Activated naive CD8-positive, alpha-beta T cell (primary cell): ENCODE data around the gene TEAD1.

Source experiments
- H3K27ac Mint-ChIP-seq: one replicate; pipeline ENCODE4 v1.8.0; 2021; ENCODE audit warnings: mixed read lengths
- H3K27me3 Mint-ChIP-seq: one replicate; pipeline ENCODE4 v1.8.0; 2021; ENCODE audit warnings: mixed read lengths
- H3K36me3 Mint-ChIP-seq: one replicate; pipeline ENCODE4 v1.8.0; 2021; ENCODE audit warnings: mixed read lengths
- H3K4me1 Mint-ChIP-seq: one replicate; pipeline ENCODE4 v1.8.0; 2021; ENCODE audit warnings: low read depth, mixed read lengths
- H3K4me3 Mint-ChIP-seq: one replicate; pipeline ENCODE4 v1.8.0; 2021; ENCODE audit warnings: mild to moderate bottlenecking, mixed read lengths
- H3K9me3 Mint-ChIP-seq: one replicate; pipeline ENCODE4 v1.8.0; 2021; ENCODE audit warnings: low read depth, mixed read lengths

Gene TEAD1

GRCh38 chr11:12827929-12828812, 153.9 kb downstream of the TEAD1 start:
- Mint-ChIP-seq H3K9me3 (no peaks in the 10 kb centered on the region), H3K4me3 (peak overlapping the region; percentile 38), H3K27ac (no peak overlapping the region), H3K36me3 (peaks cover 3% of the 10 kb centered on the region), H3K27me3 (peaks cover 38% of the 10 kb centered on the region), H3K4me1 (peaks cover 15% of the 10 kb centered on the region)

- H3K27me3 Mint-ChIP-seq: peaks cover 38% of the 10 kb centered on the region
- peaks cover 15% of the 10 kb centered on the region for H3K4me1 Mint-ChIP-seq
These were observed 154.9 kb downstream of the TEAD1 start for GRCh38 chr11:12829131-12829530.

GRCh38 chr11:12829540-12830314, 155.5 kb downstream of the TEAD1 start:
- H3K9me3 Mint-ChIP-seq: no peaks in the 10 kb centered on the region
- H3K36me3 Mint-ChIP-seq: peaks cover 3% of the 10 kb centered on the region
- H3K4me3 Mint-ChIP-seq: no peak overlapping the region
- no peak overlapping the region for H3K27ac Mint-ChIP-seq
- peaks cover 15% of the 10 kb centered on the region for H3K4me1 Mint-ChIP-seq
- peaks cover 40% of the 10 kb centered on the region for H3K27me3 Mint-ChIP-seq

More at GRCh38 chr11:12829131-12829530, 154.9 kb downstream of the TEAD1 start:
- H3K27ac Mint-ChIP-seq: no peak overlapping the region
- no peaks in the 10 kb centered on the region for H3K9me3 Mint-ChIP-seq
- H3K36me3 Mint-ChIP-seq: peaks cover 3% of the 10 kb centered on the region
- no peak overlapping the region for H3K4me3 Mint-ChIP-seq

- Mint-ChIP-seq H3K4me1 (peaks cover 15% of the 10 kb centered on the region), H3K4me3 (no peak overlapping the region), H3K27ac (no peak overlapping the region), H3K9me3 (no peaks in the 10 kb centered on the region), H3K27me3 (peaks cover 44% of the 10 kb centered on the region), H3K36me3 (peaks cover 3% of the 10 kb centered on the region)
These were observed 157.4 kb downstream of the TEAD1 start for GRCh38 chr11:12831471-12832202.

GRCh38 chr11:12832480-12833224, 158.4 kb downstream of the TEAD1 start:
- Mint-ChIP-seq H3K4me3 (no peak overlapping the region), H3K4me1 (peaks cover 15% of the 10 kb centered on the region), H3K27ac (no peak overlapping the region), H3K27me3 (peaks cover 45% of the 10 kb centered on the region), H3K9me3 (no peaks in the 10 kb centered on the region), H3K36me3 (peaks cover 3% of the 10 kb centered on the region)

GRCh38 chr11:12834166-12834565, 159.9 kb downstream of the TEAD1 start:
- Mint-ChIP-seq H3K36me3 (peaks cover 3% of the 10 kb centered on the region), H3K4me1 (peaks cover 3% of the 10 kb centered on the region), H3K27me3 (peaks cover 36% of the 10 kb centered on the region), H3K27ac (no peak overlapping the region), H3K9me3 (no peaks in the 10 kb centered on the region), H3K4me3 (no peak overlapping the region)

- no peak overlapping the region for H3K4me3 Mint-ChIP-seq
- H3K27me3 Mint-ChIP-seq: peaks cover 36% of the 10 kb centered on the region
- H3K9me3 Mint-ChIP-seq: no peaks in the 10 kb centered on the region
- H3K36me3 Mint-ChIP-seq: peaks cover 3% of the 10 kb centered on the region
- no peaks in the 10 kb centered on the region for H3K4me1 Mint-ChIP-seq
- no peak overlapping the region for H3K27ac Mint-ChIP-seq
These were observed 160.4 kb downstream of the TEAD1 start for GRCh38 chr11:12834630-12835029.

- peaks cover 3% of the 10 kb centered on the region for H3K36me3 Mint-ChIP-seq
- H3K4me1 Mint-ChIP-seq: no peaks in the 10 kb centered on the region
- no peak overlapping the region for H3K27ac Mint-ChIP-seq
- H3K9me3 Mint-ChIP-seq: no peaks in the 10 kb centered on the region
- H3K27me3 Mint-ChIP-seq: peaks cover 32% of the 10 kb centered on the region
- no peak overlapping the region for H3K4me3 Mint-ChIP-seq
These were observed 161.1 kb downstream of the TEAD1 start for GRCh38 chr11:12835286-12835685.

- no peaks in the 10 kb centered on the region for H3K9me3 Mint-ChIP-seq
- peaks cover 10% of the 10 kb centered on the region for H3K4me1 Mint-ChIP-seq
- no peak overlapping the region for H3K4me3 Mint-ChIP-seq
- H3K36me3 Mint-ChIP-seq: no peaks in the 10 kb centered on the region
- H3K27ac Mint-ChIP-seq: no peak overlapping the region
- peaks cover 21% of the 10 kb centered on the region for H3K27me3 Mint-ChIP-seq
These were observed 164.4 kb downstream of the TEAD1 start for GRCh38 chr11:12838463-12839123.

GRCh38 chr11:12840871-12841660, 166.8 kb downstream of the TEAD1 start:
- H3K36me3 Mint-ChIP-seq: no peaks in the 10 kb centered on the region
- H3K9me3 Mint-ChIP-seq: no peaks in the 10 kb centered on the region
- H3K27me3 Mint-ChIP-seq: peaks cover 14% of the 10 kb centered on the region
- H3K4me1 Mint-ChIP-seq: peaks cover 10% of the 10 kb centered on the region
- H3K4me3 Mint-ChIP-seq: no peak overlapping the region
- no peak overlapping the region for H3K27ac Mint-ChIP-seq

- H3K9me3 Mint-ChIP-seq: no peaks in the 10 kb centered on the region
- H3K4me1 Mint-ChIP-seq: peaks cover 10% of the 10 kb centered on the region
- H3K27me3 Mint-ChIP-seq: peaks cover 16% of the 10 kb centered on the region
- no peak overlapping the region for H3K4me3 Mint-ChIP-seq
- H3K36me3 Mint-ChIP-seq: no peaks in the 10 kb centered on the region
- H3K27ac Mint-ChIP-seq: no peak overlapping the region
These were observed 167.9 kb downstream of the TEAD1 start for GRCh38 chr11:12841946-12842630.

- Mint-ChIP-seq H3K27ac (no peak overlapping the region), H3K27me3 (peaks cover 17% of the 10 kb centered on the region), H3K4me1 (peaks cover 10% of the 10 kb centered on the region), H3K36me3 (no peaks in the 10 kb centered on the region), H3K9me3 (no peaks in the 10 kb centered on the region), H3K4me3 (no peak overlapping the region)
These were observed 168.9 kb downstream of the TEAD1 start for GRCh38 chr11:12842933-12843636.
